Chondrocyte (in vitro differentiated cells): ENCODE data around the gene AP1B1. TPM values are rescaled to one million over a fixed set of nuclear protein-coding genes. Genes with fewer than 3 reads are reported as not detected.
A peak's percentile ranks its signal among the peaks of the same experiment; 100 is the strongest.

Source experiments
- DNase-seq: peaks from one replicate; pipeline ENCODE4 v3.0.0; 2021; ENCODE audit warnings: mixed read lengths, low spot score
- H3K27ac Mint-ChIP-seq: one replicate; pipeline ENCODE4 v1.8.0; 2021; ENCODE audit warnings: mild to moderate bottlenecking, moderate library complexity, mixed read lengths; ENCODE audit not compliant: unreplicated experiment
- H3K27me3 Mint-ChIP-seq: 2 replicates; pipeline ENCODE4 v1.8.0; 2021; ENCODE audit warnings: low read depth, mixed read lengths
- H3K36me3 Mint-ChIP-seq: 2 replicates; pipeline ENCODE4 v1.8.0; 2021; ENCODE audit warnings: low read depth, mixed read lengths
- H3K4me1 Mint-ChIP-seq: 2 replicates; pipeline ENCODE4 v1.8.0; 2021; ENCODE audit warnings: low read depth, mild to moderate bottlenecking, mixed read lengths
- H3K4me3 Mint-ChIP-seq: one replicate; pipeline ENCODE4 v1.8.0; 2021; ENCODE audit warnings: mild to moderate bottlenecking, moderate library complexity, mixed read lengths; ENCODE audit not compliant: unreplicated experiment
- H3K9me3 Mint-ChIP-seq: 2 replicates; pipeline ENCODE4 v1.8.0; 2021; ENCODE audit warnings: low read depth, mixed read lengths
- CTCF ChIP-seq: fragments of 200-600 bp; sonication (generic); IDR thresholded peaks from 2 replicates; pipeline ENCODE4 v1.5.0; 2021; ENCODE audit warnings: antibody characterized with exemption, mild to moderate bottlenecking, moderate library complexity
- total RNA-seq: library from RNA; stranded (reverse); gene quantifications from 3 replicates; pipeline ENCODE4 v1.2.1, GENCODE V29; 2021

Gene AP1B1
- total RNA-seq, 1 donor from 2014 or later = 42.0 TPM

- Mint-ChIP-seq H3K4me3 (no peak overlapping the region), H3K36me3 (peaks cover 40% of the 10 kb centered on the region), H3K27ac (peak overlapping the region; percentile 51), H3K27me3 (no peaks in the 10 kb centered on the region), H3K9me3 (no peaks in the 10 kb centered on the region), H3K4me1 (peaks cover 15% of the 10 kb centered on the region)
- TF ChIP-seq CTCF = no peak
- no peak for DNase-seq
Measured at GRCh38 chr22:29334696-29335344, 53.5 kb downstream of the AP1B1 start.

GRCh38 chr22:29334148-29334547 is 54.2 kb downstream of the AP1B1 start:
- no peak for DNase-seq
- no peak overlapping the region for H3K27ac Mint-ChIP-seq
- H3K9me3 Mint-ChIP-seq = no peaks in the 10 kb centered on the region
- peaks cover 39% of the 10 kb centered on the region for H3K36me3 Mint-ChIP-seq
- no peak overlapping the region for H3K4me3 Mint-ChIP-seq
- no peak for TF ChIP-seq CTCF
- peaks cover 15% of the 10 kb centered on the region for H3K4me1 Mint-ChIP-seq
- H3K27me3 Mint-ChIP-seq = no peaks in the 10 kb centered on the region

- peaks cover 29% of the 10 kb centered on the region for H3K36me3 Mint-ChIP-seq
- no peak for DNase-seq
- H3K27me3 Mint-ChIP-seq = no peaks in the 10 kb centered on the region
Measured at GRCh38 chr22:29332886-29333496, 55.4 kb downstream of the AP1B1 start.

GRCh38 chr22:29331658-29332300 is 56.6 kb downstream of the AP1B1 start:
- no peak overlapping the region for H3K4me3 Mint-ChIP-seq
- H3K4me1 Mint-ChIP-seq = peaks cover 15% of the 10 kb centered on the region
- H3K27ac Mint-ChIP-seq = no peak overlapping the region
- no peak for DNase-seq
- peaks cover 24% of the 10 kb centered on the region for H3K36me3 Mint-ChIP-seq
- no peaks in the 10 kb centered on the region for H3K9me3 Mint-ChIP-seq
- no peak for TF ChIP-seq CTCF
- H3K27me3 Mint-ChIP-seq = no peaks in the 10 kb centered on the region

More at GRCh38 chr22:29332886-29333496, 55.4 kb downstream of the AP1B1 start:
- no peak for TF ChIP-seq CTCF
- Mint-ChIP-seq H3K4me1 (peaks cover 15% of the 10 kb centered on the region), H3K9me3 (no peaks in the 10 kb centered on the region), H3K4me3 (no peak overlapping the region), H3K27ac (no peak overlapping the region)

- TF ChIP-seq CTCF = no peak
- Mint-ChIP-seq H3K9me3 (no peaks in the 10 kb centered on the region), H3K4me3 (no peak overlapping the region), H3K27me3 (no peaks in the 10 kb centered on the region), H3K27ac (no peak overlapping the region), H3K36me3 (peaks cover 22% of the 10 kb centered on the region), H3K4me1 (peaks cover 15% of the 10 kb centered on the region)
- no peak for DNase-seq
Measured at GRCh38 chr22:29331213-29331612, 57.2 kb downstream of the AP1B1 start.
